ENCODE results near the gene APAF1.

DNA sequence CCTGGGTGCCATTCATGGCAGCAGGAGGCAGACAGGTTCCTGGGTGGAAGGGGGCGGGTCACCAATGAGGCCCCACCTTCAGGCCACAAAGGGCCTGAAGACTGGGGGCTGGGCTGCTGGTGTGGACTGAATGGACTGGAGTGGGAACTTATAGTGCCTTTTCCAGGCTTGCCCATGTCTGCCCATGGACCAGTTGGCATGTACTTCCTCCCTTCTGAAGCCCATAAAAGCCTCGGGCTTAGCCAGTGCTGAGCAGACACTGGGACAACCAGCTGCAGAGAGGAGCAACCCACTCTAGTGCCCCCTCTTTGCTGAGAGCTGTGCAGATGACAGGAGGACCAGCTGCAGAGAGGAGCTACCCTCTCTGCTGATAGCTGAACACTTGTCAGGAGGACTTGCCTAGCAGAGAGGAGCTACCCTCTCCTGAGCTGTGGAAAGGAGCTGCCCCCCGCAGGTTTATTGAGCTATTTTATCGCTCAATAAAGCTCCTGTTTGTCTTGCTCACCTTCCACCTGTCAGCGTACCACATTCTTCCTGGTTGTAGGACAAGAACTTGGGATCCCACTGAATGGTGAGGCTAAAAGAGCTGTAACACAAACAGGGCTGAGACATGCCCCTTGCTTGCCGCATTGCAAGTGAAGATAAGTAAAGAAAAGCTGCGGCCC, 34.0 kb downstream of the APAF1 start:
- no peak for TF ChIP-seq EP300 (IDR thresholded peaks at IDR 0.05; ENCODE audit: low read depth)
- TF ChIP-seq POLR2AphosphoS5 (IDR thresholded peaks at IDR 0.05), result no peak
